COR-L47 (cell line): ENCODE results near the gene TBC1D5.

ENCODE experiments used
- DNase-seq: peaks from one replicate; lab custom pipeline; 2025; lab: John Stamatoyannopoulos, UW

TBC1D5 gene

DNA sequence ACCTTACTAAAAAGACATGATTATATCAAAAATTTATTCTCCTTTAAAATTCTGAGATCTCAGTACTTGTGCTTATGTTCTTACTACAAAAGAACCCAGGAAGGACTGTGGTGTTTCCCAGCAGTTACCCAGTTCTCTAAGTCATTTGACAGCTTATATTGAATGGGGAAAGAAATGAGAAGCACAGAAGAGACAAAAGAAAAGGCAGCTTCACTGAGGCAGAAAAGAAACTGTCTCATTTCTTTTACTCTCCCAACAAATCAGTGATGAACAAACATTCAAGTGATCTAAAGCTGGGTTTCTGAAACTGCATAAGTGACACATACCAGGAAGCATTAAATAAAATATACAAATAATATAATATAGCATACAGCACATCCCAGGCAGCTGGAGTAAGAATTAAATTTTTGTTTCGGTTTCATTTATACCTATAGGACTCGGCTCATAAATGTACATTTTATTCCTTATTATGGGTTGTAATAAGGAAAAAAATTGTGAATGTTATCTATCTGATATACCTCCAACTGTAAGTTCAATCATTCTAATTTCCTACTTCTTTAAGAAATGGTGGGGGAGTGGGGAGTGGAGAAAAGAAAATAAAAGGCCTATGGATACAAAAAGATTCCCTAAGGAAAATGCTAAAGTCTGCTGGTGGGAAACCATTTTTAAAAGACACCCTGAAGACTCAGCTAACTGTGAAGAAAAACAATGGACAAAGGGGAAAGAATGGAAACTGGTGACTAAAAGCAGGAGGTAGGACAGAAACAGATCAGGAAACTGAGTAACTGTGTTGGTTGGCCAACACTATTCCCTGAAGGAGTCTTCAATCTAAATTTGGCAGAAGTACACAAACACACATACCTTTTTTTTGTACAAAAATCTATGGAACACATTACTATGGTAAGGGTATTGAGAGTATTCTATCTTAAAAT lies 156.8 kb downstream of the TBC1D5 start:
- no peak for DNase-seq

DNA sequence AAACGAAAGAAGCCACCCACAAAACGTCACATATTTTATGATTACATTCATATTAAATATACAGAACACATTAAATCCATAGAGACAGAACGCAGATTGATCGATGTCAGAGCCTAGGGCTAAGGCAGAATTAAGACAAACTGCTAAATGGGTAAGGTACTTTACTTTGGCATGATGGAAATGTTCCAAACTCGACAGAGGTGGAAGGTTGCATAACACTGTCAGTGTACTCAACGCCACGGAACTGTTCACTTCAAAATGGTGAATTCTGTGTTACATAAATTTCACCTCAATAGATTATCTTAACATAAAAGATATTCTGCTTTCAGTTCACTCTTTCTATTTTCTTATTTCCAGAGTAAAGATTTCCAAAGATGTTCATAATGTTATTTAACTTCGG lies 158.4 kb downstream of the TBC1D5 start:
- no peak for DNase-seq

DNA sequence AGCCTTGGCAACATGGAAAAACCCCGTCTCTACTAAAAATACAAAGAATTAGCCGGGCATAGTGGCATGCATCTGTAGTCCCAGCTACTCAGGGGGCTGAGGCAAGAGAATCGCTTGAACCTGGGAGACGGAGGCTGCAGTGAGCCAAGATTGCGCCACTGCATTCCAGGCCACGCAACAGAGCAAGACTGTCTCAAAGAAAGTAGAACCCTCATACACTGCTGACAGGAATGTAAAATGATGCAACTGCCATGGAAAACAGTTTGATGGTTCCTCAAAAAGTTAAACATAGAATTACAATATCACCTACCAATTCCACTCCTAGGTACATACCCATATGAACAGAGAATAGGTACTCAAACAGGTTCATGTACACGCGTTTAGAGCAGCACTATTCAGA lies 158.9 kb downstream of the TBC1D5 start:
- no peak for DNase-seq

DNA sequence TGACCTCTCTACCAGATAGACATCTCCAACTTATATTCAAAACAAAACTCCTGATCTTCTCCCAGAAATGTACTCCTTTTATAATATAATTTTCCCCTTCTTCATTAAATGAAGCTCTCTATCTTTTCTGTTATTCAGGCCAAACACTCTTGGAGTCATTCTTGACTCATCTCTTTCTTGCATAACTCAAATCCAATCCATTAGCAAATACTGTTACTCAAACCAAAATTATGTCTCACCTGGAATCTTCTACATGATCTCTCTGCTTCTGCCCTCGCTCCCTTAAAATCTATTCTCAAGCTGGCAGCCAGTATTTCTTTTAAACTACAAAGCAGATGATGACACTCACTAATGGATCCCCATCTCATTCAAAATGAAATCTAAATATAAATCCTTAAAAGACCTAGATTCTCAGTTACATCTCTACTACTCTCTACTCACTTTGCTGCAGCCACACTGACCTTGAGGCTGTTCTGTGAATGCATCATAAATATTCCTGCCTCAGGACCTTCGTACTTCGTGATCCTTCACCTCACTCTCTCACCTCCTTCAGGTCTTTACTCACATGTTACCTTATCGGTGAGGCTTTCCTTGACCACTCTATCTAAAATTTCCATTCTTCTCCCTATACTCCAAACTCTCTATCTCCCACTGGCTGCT lies 160.9 kb downstream of the TBC1D5 start:
- no peak for DNase-seq

DNA sequence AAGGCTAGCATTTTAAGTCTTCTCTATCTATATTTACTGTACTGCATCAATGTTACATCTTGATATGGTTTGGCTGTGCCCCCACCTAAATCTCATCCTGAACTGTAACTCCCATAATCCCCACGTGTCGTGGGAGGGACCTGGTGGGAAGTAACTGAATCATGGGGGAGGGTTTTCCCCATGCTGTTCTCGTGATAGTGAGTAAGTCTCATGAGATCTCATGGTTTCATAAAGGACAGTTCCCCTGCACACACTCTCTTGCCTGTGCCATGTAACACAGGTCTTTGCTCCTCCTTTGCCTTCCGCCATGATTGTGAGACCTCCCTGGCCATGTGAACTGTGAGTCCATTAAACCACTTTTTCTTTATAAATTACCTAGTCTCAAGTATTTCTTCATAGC lies 161.5 kb downstream of the TBC1D5 start:
- DNase-seq = no peak

DNA sequence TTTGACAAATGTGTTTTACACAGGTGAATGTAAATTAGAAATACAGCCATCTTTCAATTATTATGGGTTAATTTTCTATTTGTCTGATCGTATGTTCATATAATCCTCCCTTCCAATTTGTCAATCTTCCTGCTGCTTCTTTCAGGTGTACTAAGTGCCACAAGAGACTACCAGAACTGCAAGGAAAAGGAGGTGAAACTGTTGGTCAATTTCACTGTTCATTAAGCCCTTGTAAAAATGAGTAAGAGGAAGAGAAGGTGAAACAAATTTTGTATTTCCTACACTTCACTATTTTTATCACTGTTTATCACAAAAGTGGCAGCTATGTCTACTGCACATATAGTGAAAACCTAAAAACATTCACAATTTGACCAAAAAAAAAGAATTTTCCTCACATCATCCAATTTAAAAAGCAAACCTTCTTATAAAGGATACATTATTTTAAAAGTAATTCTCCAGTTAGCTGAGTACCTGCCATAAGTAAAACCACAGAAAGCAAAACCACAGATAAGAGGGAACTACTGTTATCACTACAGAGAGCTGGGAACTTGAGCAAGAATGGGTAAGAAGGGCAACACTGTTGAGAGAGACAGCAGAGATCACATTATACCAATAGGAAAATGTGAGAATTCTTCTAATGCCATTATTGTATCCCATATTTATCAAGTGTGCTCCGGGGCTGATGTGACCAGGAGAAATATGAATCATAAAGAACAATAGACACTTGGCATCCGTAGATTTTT lies 163.0 kb downstream of the TBC1D5 start:
- DNase-seq = no peak

DNA sequence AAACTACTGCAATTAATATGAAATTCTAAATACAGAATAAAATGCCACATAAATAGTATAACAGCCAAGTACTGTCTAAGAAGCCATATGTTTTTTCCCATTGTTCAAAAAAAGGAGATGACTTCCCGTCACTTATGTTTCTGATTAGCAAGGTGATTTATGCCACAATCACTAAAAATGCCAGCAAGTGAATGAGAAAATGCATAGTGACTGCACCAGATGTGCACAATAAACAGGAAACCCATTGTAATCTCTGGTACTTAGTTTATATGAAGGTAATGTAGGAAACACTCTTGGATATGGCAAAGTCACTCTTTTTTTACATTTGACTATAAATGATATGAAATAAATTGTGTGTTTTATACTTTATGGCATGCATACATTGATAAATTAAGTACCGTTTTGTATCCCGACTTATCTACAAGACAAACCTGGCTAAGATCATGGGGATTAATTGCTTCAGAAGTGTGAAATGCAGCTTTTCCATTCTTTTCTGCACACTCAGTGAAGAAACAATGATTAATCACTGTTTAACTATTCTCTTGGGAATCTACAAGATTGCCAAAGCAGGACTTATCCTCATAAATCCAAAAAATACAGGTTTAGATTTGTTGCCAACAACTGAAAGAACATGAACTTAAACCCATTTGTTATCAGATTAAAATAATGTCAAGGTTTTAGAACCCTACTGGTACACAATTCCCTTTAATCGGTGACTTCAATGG lies 164.5 kb downstream of the TBC1D5 start:
- no peak for DNase-seq

DNA sequence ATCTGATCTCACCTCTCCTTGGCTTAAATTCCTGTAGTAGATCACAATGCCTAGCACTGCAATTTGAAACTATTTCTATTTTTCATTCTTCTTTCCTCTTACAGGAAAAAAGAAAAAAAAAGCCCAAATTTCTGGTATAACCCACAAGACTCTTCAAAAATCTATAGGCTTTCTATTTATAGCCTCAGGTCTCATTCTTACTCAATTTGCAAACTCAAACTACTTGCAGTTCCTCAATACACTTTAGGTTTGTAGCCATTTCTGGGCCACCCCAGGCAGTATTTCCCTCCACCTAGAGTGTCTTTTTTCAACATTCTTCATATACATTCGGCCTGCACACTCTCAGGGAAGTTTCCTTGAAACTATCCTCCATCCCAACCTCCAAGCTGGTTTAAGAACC lies 169.0 kb downstream of the TBC1D5 start:
- DNase-seq = no peak

DNA sequence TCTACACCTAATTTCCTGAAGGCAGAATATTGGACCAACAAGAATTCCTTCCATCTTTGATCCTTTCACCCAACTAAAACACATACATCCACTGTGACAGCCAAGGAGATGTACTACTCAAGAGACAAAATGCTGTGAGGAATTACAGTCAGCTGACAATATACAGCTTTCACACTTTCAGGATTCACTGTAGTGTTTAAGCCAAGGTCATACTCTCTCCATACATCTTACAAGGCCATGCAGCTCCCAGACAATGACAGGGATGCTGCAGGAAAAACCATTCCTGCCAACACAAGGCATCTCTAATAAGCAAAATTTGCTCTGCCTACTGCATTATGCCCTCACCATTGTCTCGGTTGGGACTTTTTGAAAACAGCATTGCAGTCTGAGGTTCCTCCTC lies 170.7 kb downstream of the TBC1D5 start:
- no peak for DNase-seq

DNA sequence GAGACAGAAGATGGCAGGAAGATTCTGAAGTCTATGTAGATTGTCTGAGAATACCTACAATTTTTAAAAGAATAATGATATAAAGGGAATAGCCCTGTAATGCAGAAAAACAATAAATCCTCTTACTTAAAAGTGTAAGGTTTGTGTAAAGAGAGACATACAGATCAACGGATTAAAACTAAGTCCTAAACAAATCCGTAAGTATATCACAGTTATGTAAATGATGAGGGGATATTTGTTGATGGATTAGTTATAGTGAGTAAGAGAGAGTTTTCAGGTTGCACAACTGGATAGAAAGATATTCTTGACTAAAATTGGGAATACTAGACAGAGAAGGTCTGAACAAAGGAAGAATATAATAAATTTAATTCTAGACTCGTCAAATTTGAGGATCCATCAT lies 179.6 kb downstream of the TBC1D5 start:
- no peak for DNase-seq

DNA sequence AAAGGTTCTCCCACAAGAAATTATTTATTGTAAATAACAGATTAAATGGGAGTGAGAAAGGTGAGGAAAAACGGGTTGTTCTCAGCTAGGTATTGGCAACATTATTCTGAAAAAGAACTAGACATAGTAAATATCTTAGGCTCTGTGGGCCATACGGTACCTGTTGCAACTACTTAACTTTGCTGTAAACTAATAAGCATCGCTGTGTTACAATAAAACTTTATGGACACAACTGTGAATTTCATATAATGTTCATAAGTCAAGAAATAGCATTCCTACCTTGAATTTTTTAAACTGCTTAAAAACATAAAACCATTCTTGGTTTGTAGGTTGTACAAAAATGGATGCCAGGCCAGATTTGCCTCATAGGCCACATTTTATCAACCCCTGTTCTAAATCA lies 183.9 kb downstream of the TBC1D5 start:
- DNase-seq = no peak

DNA sequence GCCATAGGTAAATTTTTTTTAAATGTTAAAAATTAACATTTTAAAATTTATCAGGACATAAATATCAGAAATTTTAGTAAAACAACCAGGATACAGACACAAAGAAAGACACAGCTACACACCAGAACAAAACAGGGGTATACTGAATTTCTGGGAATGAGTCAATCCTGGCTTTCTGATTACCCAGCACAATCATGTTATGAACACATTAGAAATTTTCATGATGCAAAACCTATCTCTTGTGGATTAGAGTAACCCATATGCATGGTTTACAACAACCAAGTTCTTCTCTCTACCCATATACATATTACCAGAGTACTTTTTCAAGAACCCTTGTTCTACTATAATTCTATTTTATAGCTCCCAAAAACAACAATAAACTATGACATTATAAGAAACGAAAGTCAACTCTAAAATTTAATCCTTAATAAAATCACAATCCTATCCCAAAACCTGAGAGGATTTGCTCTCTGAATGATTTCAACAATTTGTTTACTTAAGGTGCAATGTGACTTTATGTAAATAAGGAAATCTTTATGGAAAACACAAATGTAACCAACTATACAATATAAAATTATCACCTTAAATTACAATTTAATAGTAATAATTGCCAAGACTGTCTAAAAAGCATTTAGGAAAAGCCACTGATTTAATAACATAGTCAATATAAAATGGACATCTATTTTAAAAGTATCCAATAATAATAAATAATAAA lies 184.5 kb downstream of the TBC1D5 start:
- DNase-seq = no peak

DNA sequence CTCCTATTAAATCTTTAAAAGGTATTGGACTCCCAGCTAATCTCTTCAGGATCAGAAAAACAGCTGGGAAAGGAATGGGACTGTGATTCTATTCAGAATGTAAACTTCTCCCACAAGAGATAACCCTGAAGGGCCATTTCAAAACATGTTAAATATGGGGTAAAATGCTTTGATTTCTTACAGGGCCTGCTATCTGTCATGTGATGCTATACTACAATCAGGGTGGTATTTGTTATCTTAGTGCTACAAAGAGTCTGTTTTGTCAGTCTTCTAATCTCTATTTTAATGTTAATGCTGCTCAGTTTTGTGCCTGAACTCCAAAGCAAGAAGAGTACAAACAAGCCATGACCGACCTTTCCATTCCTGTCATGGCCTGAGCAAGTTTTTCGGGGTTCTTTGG lies 186.9 kb downstream of the TBC1D5 start:
- DNase-seq = no peak

DNA sequence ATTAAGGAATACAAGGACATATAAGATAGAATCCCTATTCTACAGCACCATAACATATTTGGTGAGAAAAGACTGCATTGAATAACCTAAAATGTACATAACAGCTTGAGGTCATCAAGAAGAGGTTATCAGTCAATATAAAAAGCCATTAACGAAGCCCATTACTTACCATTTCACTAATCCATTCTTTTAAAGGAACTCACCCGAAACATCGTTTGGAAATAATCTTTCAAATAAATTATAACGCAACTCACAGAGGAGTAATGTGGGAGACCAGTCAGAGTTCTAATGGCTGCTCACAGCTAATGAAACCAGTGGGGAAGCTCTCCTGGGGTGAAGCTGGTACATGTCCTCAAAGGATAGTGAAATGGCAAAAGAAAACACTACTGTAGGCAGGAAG lies 188.4 kb downstream of the TBC1D5 start:
- no peak for DNase-seq

DNA sequence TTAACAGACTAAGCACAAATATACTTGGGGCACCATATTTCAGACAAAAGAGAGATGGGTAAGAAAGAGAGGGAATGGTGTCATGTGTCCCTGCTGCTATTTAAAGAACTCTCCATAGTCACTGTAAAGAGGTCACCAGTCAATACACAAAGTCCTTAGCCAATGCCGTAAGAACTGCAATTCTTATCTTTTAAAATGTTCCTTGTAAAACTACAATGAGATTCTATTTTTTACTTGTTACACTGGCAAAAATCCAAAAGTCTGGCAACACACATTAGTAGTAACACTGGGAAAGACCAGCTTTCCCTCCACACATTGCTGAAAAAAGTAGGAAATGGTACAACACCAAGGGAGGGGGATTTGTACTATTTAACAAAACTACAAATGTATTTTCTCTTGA lies 189.4 kb downstream of the TBC1D5 start:
- DNase-seq = no peak

DNA sequence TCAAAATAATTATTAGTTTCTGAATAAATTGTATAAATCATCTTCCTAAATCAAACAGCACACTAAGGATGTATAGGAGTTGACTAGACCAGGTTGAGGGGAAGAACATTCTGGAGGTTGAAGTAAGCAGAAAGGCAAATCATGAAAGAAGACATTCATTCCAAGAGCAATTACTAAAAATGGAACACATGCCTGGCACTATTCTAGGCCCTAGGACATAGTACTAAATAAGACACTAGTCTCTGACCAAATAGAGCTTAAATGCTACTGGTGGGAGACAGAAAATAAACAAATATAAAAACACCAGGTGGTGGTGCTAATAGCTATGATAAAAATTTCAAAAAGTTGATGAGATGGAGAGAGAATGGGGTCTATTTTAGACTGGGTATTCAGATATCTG lies 190.1 kb downstream of the TBC1D5 start:
- no peak for DNase-seq

DNA sequence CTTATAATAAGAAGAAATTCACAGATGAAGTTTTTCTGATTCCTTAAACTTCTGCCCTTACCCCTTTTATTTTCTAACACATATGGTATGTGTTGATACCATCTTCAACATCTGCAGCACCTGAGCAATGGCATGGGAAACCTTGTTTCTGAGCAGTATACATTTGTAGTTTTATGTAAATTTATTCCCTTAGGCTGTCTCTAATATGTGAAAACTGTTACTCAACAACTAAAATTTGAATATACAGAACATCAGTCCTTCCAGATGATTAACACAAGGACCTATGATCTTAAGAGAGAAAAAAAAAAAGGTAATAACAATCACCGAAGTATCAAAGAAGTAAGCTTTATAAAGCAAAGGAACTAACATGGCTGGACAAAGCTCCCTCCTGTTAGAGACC lies 190.5 kb downstream of the TBC1D5 start:
- no peak for DNase-seq

DNA sequence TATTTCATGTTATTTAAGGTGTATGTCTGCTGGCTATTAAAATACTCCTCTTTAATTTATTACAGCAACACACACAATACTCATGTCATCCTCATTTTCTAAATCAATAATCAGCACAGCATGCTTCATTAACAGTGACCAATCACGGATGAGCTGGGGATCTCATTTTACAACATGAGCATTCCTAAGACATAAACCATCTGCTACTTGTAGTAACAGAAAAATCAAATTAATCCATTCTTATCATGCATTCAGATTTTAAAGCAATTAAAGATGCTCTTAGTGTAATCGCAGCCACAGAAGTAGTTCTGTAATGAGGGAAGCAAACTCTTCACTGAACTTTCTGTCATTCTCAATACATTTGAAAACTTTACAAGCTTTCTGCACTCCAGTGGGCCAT lies 191.1 kb downstream of the TBC1D5 start:
- no peak for DNase-seq

DNA sequence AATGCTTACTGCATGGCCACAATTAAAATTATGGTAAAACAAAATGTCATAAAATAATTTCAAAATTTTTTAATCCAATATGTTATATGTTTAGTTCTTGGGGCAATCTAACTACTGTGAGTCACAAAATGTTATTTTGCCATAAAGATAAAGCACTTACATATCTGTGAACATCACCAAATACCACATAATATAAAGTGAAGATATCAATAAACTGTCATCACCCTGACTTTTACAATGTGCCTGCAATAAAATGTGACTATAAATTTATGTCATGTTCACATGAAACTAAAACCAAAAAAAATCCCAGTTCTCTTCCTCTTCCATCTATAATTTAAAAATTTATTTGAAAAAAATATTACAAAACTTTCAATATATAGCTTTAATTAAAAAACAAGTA lies 191.8 kb downstream of the TBC1D5 start:
- DNase-seq = no peak

DNA sequence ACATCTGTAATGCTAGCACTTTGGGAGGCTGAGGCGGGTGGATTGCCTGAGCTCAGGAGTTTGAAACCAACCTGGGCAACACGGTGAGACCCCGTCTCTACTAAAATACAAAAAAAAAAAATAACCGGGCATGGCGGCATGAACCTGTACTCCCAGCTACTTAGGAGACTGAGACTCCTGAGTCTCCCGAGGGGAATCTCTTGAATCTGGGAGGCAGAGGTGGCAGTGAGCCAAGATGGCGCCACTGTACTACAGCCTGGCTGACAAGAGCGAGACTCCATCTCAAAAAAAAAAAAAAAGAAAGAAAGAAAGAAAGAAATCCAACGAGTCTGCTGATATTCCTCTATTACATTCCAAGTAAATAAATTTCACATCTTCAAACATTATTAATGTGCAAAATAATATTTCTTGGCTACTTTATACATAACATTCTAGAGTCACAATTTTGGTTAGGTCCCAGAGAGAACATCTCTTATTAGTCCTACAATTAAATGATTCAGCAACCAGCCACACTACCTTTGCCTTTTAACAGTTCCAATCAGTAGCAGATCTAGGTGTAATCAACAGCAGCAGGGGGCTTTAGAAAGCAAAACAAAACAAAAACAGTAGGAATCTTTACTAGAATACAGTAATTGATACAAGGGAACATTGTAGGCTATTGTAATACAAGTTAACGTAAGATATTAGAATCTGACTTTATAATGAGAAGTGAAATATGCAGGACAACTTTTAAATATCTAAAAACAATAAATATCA lies 195.8 kb downstream of the TBC1D5 start:
- DNase-seq = no peak

DNA sequence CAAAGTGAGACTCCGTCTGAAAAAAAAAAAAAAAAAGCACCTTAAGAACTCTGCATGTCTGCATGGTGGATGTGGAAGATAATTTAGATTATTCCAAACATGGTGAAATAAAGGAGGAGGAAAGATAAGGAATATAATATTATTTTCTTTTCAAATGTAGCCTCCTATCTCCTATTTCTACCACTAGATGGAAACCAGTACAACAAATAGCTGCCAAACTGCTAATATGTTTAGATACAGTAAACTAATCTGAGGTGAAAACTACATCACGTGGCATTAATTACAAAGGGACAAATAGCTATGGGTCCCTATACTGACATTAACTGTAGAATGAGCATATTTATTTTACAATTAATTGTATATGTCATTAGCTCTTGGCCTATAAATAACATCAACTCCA lies 197.8 kb downstream of the TBC1D5 start:
- no peak for DNase-seq
